Liver (tissue), 9 donors: ENCODE measurements around the gene ZNF605. TPM values are rescaled to one million over a fixed set of nuclear protein-coding genes. Genes with fewer than 3 reads are reported as not detected.

Experiments used
- DNase-seq: peaks from one replicate; pipeline ENCODE4 v3.0.0-alpha.2; 2017; ENCODE audit warnings: low spot score
- H3K27ac ChIP-seq, 2 donors: one replicate each; pipeline ENCODE4 v1.7.0; 2013; ENCODE audit warnings: inconsistent platforms in 2 of 2, low read length in 2 of 2, control low read depth in 1 of 2, low read depth in 1 of 2, mild to moderate bottlenecking in 1 of 2
- H3K27me3 ChIP-seq, 4 donors: one replicate each; pipeline versions ENCODE4 v1.6.1 to v1.7.0; 2013; ENCODE audit warnings: low read length in 3 of 4, inconsistent platforms in 1 of 4, mild to moderate bottlenecking in 1 of 4, moderate library complexity in 1 of 4; ENCODE audit not compliant: control insufficient read depth in 4 of 4, insufficient read depth in 4 of 4
- H3K36me3 ChIP-seq, 4 donors: one replicate each; pipeline versions ENCODE4 v1.6.1 to v1.7.0; 2013; ENCODE audit warnings: low read length in 3 of 4, mild to moderate bottlenecking in 3 of 4, low read depth in 1 of 4, moderate library complexity in 1 of 4; ENCODE audit not compliant: control insufficient read depth in 4 of 4, insufficient read depth in 3 of 4
- H3K4me1 ChIP-seq, 4 donors: one replicate each; pipeline versions ENCODE4 v1.6.1 to v1.7.0; 2013; ENCODE audit warnings: low read length in 3 of 4, mild to moderate bottlenecking in 3 of 4, moderate library complexity in 1 of 4; ENCODE audit not compliant: control insufficient read depth in 4 of 4, insufficient read depth in 4 of 4
- H3K4me3 ChIP-seq, 3 donors: one replicate each; pipeline versions ENCODE4 v1.6.1 to v1.7.0; 2013; ENCODE audit warnings: low read length in 3 of 3, control low read depth in 1 of 3, low read depth in 1 of 3, mild to moderate bottlenecking in 1 of 3
- H3K9ac ChIP-seq, 2 donors: one replicate each; pipeline ENCODE4 v1.7.0; 2013; ENCODE audit warnings: low read length in 2 of 2, mild to moderate bottlenecking in 2 of 2, moderate library complexity in 2 of 2, control low read depth in 1 of 2, low read depth in 1 of 2
- H3K9me3 ChIP-seq, 4 donors: one replicate each; pipeline versions ENCODE4 v1.6.1 to v1.7.0; 2013; ENCODE audit warnings: low read length in 3 of 4; ENCODE audit not compliant: control insufficient read depth in 4 of 4
- EGR1 ChIP-seq, 2 donors: IDR thresholded peaks; 2 replicates each; pipeline ENCODE4 v1.6.1; 2016 to 2018; ENCODE audit warnings: antibody characterized with exemption in 2 of 2, low read depth in 2 of 2
- FOXA1 ChIP-seq: IDR thresholded peaks from 2 replicates; pipeline ENCODE4 v1.6.1; 2016; ENCODE audit warnings: antibody characterized with exemption
- FOXA2 ChIP-seq: IDR thresholded peaks from 2 replicates; pipeline ENCODE4 v1.6.1; 2016; ENCODE audit warnings: antibody characterized with exemption
- GABPA ChIP-seq, 2 donors: IDR thresholded peaks in 1 of 2; conservative IDR thresholded peaks in 1 of 2; 2 replicates each; pipeline ENCODE4 v1.6.1; 2016; ENCODE audit warnings: antibody characterized with exemption in 2 of 2, mild to moderate bottlenecking in 1 of 2, moderate library complexity in 1 of 2
- HNF4A ChIP-seq, 2 donors: conservative IDR thresholded peaks; 2 replicates each; pipeline ENCODE4 v1.6.1; 2016; ENCODE audit warnings: antibody characterized with exemption in 2 of 2, mild to moderate bottlenecking in 2 of 2
- HNF4G ChIP-seq: IDR thresholded peaks from 2 replicates; pipeline ENCODE4 v1.6.1; 2016; ENCODE audit warnings: antibody characterized with exemption
- JUND ChIP-seq, 2 donors: IDR thresholded peaks; 2 replicates each; pipeline ENCODE4 v1.6.1; 2016; ENCODE audit warnings: antibody characterized with exemption in 2 of 2
- MAX ChIP-seq: IDR thresholded peaks from 2 replicates; pipeline ENCODE4 v1.6.1; 2016; ENCODE audit warnings: antibody characterized with exemption
- NR2F2 ChIP-seq: IDR thresholded peaks from 2 replicates; pipeline ENCODE4 v1.6.1; 2016; ENCODE audit warnings: antibody characterized with exemption
- RAD21 ChIP-seq, 2 donors: IDR thresholded peaks; 2 replicates each; pipeline ENCODE4 v1.6.1; 2016; ENCODE audit warnings: antibody characterized with exemption in 2 of 2, mild to moderate bottlenecking in 2 of 2
- RXRA ChIP-seq, 2 donors: IDR thresholded peaks; 2 replicates each; pipeline ENCODE4 v1.6.1; 2017 to 2018; ENCODE audit warnings: antibody characterized with exemption in 2 of 2, mild to moderate bottlenecking in 1 of 2
- SP1 ChIP-seq: IDR thresholded peaks from 2 replicates; pipeline ENCODE4 v1.6.1; 2018; ENCODE audit warnings: antibody characterized with exemption, mild to moderate bottlenecking
- TAF1 ChIP-seq: conservative IDR thresholded peaks from 2 replicates; pipeline ENCODE4 v1.6.1; 2016; ENCODE audit warnings: antibody characterized with exemption, mild to moderate bottlenecking
- YY1 ChIP-seq: IDR thresholded peaks from 2 replicates; pipeline ENCODE4 v1.6.1; 2016; ENCODE audit warnings: antibody characterized with exemption, mild to moderate bottlenecking
- WGBS: extraction: QIAGEN DNeasy Blood & Tissue Kit; methylation state at CpG from one replicate; pipeline ENCODE4 v1.1.7; 2013; 5-methylcytosine and 5-hydroxymethylcytosine counted together
- polyA plus RNA-seq, 2 donors: library from polyadenylated mRNA; stranded (reverse) in 1 of 2; unstranded in 1 of 2; fragments of 200-250 nt in 1 of 2; fragments of >200 nt in 1 of 2; fragmentation: Nextera tagmentation in 1 of 2; extraction: Ambion mirVana in 1 of 2; gene quantifications; one replicate each; pipeline versions ENCODE4 v1.2.1 to v1.2.3, GENCODE V29; 2013 to 2015
- total RNA-seq, 2 donors: library from RNA; depleted of rRNA; stranded (reverse); fragments of >200 nt; gene quantifications; one replicate each; pipeline ENCODE4 v1.2.3, GENCODE V29; 2014
- TF ChIP-seq, protein P1 (sequence below): IDR thresholded peaks from 2 replicates; pipeline ENCODE4 v1.6.1; 2016; ENCODE audit warnings: antibody characterized with exemption, mild to moderate bottlenecking
- TF ChIP-seq, protein P2 (sequence below): fragments of 150-350 bp; IDR thresholded peaks from 2 replicates; pipeline ENCODE4 v1.5.1; 2017; ENCODE audit warnings: improper control_type of control experiment, low read depth, low read length; ENCODE audit not compliant: missing input control
- TF ChIP-seq, protein P3 (sequence below): IDR thresholded peaks from 2 replicates; pipeline ENCODE4 v1.6.1; 2016; ENCODE audit warnings: antibody characterized with exemption
- TF ChIP-seq, protein P4 (sequence below): IDR thresholded peaks from 2 replicates; pipeline ENCODE4 v1.6.1; 2016; ENCODE audit warnings: antibody characterized with exemption
- donor health status: healthy.
- donor health status: healthy.
- donor health status: healthy.
- donor health status: healthy.
- donor health status: healthy.

ZNF605 gene
- total and polyA plus RNA-seq, 4 donors, result 1.2 to 9.5 (median 3.6) TPM

DNA sequence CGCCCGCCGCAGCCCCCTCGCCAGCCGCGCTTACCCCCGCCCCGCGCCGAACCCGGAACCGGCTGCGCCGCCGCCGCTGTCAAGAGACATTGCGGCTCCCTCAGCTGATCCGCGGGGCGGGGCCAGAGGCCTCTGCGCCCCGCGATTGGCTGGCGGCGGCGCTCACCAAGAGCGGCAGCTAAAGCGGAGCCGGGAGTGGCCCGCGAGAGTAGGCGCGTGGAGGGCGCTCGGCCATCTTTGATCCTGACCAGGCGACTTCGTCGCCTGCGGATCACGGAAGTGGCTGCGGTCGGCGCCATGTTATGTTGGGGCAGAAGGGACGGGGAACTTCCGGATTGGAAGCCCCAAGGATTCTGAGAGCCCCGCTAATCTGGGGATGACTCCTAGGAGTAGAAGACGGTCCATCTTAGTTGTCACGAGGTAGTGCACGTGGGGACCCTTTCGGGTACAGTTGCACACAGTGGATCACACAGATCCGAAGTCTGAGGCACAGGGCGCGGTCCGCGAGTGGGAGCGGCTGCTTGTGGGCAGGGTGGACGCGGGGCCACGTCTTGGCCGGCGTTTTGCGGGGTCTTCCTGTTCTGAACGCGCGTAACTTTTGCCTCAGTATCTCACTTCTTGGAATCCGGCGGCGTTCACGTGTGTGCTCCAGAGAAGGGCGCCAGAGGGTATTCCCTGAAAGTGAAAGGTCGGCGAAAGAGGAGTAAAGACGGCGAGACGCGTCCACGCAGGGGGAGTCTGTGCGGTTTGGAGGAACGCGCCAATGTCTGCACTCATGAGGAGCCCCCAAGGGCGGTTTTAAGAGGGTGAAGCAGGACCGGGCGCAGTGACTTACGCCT is 68.4 kb downstream of the ZNF605 start, which contains the start of gene CHFR:
CHFR (minus strand) TSS at position 93 of the 839 bp plus-strand sequence. CDS start 277 bp downstream, outside the sequence.
- WGBS, result 2% methylated on average over 84 of the region's 84 CpGs
- TF ChIP-seq MAX (peak; percentile 93), SP1 (peak; percentile 64), EGR1 (IDR thresholded peaks at IDR 0.05; ENCODE audit: low read depth in 2 of 2) (peak in 1 of 2 donors; percentile 56), GABPA (IDR thresholded peaks at IDR 0.05 in 1 of 2, conservative IDR thresholded peaks at IDR 0.05 in 1 of 2) (peak; percentile 75 to 91), RXRA (IDR thresholded peaks at IDR 0.05) (peak; percentile 36 to 41), FOXA2 (no peak), TAF1 (peak; percentile 73), RAD21 (IDR thresholded peaks at IDR 0.05) (peak; percentile 5 to 29), JUND (IDR thresholded peaks at IDR 0.05) (no peak), YY1 (peak; percentile 99), FOXA1 (no peak), NR2F2 (peak; percentile 71), HNF4A (conservative IDR thresholded peaks at IDR 0.05) (peak in 1 of 2 donors; percentile 4), HNF4G (no peak)
- TF ChIP-seq, protein P1, sequence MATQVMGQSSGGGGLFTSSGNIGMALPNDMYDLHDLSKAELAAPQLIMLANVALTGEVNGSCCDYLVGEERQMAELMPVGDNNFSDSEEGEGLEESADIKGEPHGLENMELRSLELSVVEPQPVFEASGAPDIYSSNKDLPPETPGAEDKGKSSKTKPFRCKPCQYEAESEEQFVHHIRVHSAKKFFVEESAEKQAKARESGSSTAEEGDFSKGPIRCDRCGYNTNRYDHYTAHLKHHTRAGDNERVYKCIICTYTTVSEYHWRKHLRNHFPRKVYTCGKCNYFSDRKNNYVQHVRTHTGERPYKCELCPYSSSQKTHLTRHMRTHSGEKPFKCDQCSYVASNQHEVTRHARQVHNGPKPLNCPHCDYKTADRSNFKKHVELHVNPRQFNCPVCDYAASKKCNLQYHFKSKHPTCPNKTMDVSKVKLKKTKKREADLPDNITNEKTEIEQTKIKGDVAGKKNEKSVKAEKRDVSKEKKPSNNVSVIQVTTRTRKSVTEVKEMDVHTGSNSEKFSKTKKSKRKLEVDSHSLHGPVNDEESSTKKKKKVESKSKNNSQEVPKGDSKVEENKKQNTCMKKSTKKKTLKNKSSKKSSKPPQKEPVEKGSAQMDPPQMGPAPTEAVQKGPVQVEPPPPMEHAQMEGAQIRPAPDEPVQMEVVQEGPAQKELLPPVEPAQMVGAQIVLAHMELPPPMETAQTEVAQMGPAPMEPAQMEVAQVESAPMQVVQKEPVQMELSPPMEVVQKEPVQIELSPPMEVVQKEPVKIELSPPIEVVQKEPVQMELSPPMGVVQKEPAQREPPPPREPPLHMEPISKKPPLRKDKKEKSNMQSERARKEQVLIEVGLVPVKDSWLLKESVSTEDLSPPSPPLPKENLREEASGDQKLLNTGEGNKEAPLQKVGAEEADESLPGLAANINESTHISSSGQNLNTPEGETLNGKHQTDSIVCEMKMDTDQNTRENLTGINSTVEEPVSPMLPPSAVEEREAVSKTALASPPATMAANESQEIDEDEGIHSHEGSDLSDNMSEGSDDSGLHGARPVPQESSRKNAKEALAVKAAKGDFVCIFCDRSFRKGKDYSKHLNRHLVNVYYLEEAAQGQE, result no peak
- TF ChIP-seq, protein P2, sequence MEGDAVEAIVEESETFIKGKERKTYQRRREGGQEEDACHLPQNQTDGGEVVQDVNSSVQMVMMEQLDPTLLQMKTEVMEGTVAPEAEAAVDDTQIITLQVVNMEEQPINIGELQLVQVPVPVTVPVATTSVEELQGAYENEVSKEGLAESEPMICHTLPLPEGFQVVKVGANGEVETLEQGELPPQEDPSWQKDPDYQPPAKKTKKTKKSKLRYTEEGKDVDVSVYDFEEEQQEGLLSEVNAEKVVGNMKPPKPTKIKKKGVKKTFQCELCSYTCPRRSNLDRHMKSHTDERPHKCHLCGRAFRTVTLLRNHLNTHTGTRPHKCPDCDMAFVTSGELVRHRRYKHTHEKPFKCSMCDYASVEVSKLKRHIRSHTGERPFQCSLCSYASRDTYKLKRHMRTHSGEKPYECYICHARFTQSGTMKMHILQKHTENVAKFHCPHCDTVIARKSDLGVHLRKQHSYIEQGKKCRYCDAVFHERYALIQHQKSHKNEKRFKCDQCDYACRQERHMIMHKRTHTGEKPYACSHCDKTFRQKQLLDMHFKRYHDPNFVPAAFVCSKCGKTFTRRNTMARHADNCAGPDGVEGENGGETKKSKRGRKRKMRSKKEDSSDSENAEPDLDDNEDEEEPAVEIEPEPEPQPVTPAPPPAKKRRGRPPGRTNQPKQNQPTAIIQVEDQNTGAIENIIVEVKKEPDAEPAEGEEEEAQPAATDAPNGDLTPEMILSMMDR, result no peak
- TF ChIP-seq, protein P3, sequence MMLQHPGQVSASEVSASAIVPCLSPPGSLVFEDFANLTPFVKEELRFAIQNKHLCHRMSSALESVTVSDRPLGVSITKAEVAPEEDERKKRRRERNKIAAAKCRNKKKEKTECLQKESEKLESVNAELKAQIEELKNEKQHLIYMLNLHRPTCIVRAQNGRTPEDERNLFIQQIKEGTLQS, result no peak
- TF ChIP-seq, protein P4, sequence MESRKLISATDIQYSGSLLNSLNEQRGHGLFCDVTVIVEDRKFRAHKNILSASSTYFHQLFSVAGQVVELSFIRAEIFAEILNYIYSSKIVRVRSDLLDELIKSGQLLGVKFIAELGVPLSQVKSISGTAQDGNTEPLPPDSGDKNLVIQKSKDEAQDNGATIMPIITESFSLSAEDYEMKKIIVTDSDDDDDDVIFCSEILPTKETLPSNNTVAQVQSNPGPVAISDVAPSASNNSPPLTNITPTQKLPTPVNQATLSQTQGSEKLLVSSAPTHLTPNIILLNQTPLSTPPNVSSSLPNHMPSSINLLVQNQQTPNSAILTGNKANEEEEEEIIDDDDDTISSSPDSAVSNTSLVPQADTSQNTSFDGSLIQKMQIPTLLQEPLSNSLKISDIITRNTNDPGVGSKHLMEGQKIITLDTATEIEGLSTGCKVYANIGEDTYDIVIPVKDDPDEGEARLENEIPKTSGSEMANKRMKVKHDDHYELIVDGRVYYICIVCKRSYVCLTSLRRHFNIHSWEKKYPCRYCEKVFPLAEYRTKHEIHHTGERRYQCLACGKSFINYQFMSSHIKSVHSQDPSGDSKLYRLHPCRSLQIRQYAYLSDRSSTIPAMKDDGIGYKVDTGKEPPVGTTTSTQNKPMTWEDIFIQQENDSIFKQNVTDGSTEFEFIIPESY, result peak; percentile 95

More for the DNA sequence above, 68.4 kb downstream of the ZNF605 start, which contains the start of gene CHFR:
- peaks cover 0 to 11% (median 4%) of the 10 kb centered on the region in 4 donors for H3K9me3 ChIP-seq
- peaks cover 0 to 8% (median 3%) of the 10 kb centered on the region in 4 donors for H3K4me1 ChIP-seq
- H3K27ac ChIP-seq, result peak within 1 kb of the TSS; percentile 87 to 89
- H3K4me3 ChIP-seq, result peak within 1 kb of the TSS; percentile 84 to 99 (median 94)
- peak; percentile 90 for DNase-seq
- peaks cover 0 to 2% (median under 1%) of the 10 kb centered on the region in 4 donors for H3K36me3 ChIP-seq
- H3K9ac ChIP-seq, result peak within 1 kb of the TSS; percentile 68 to 75
- H3K27me3 ChIP-seq, result no peaks in the 10 kb centered on the region
